GM23248 (cell line): ENCODE results near the gene CDH4.

Source experiments
- EZH2 ChIP-seq: fragments of 200-600 bp; sonication (generic); IDR thresholded peaks from 2 replicates; pipeline ENCODE4 v1.6.1; 2018; ENCODE audit warnings: antibody characterized with exemption, mild to moderate bottlenecking; ENCODE audit not compliant: insufficient read depth, poor library complexity, severe bottlenecking
- EZH2phosphoT487 ChIP-seq: fragments of 200-600 bp; sonication (generic); IDR thresholded peaks from 2 replicates; pipeline ENCODE4 v1.6.1; 2018; ENCODE audit warnings: antibody characterized with exemption, moderate library complexity, mild to moderate bottlenecking, low read depth; ENCODE audit not compliant: insufficient read depth

DNA sequence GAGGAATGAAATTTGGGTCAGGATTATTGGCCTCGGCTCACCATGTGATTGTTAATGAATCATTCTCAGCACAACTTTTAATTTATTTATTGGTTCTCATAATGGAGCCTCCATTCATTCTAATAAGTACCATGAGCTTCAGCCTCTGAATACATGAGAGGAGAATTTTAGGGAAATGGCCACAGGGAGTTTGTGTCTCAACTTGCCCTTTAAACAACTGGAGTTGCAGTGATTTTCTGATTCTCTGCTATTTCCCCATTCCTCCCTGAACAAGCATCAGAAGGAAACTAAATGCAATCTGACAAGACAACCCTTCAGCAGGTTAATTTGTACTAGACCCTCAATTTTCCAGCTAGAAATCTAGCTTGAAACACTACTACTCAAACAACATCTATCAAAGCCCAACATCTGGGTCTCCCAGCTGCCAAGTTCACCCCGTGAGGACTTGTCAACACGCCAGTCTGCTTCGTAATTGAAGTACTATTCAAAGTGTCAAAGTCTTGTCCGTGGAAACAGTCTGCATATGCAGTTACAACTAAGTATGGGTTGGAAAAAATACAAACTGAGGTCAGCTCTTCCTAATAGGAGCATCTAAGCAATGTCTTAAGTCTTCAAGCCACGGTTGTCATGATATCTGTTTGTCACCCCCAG lies 235.4 kb downstream of the CDH4 start:
- no peak for TF ChIP-seq EZH2
- no peak for TF ChIP-seq EZH2phosphoT487
